Stimulated activated CD4-positive, alpha-beta T cell treated with anti-CD3 and anti-CD28 coated beads, Interleukin-2, amount 100 ng/mL, for 24 hours (primary cell): ENCODE results near the gene TRAT1.
A peak's percentile ranks its signal among the peaks of the same experiment; 100 is the strongest.
"Not testable (repeated sequence)": the region's sequence is repeated elsewhere in the genome, so short reads cannot be mapped to it uniquely, and the experiment has no call there.

Source experiments
- DNase-seq, 2 donors: peaks; one replicate each; pipeline ENCODE4 v3.0.0-alpha.2; 2020

The TRAT1 gene

GRCh38 chr3:108822123-108822897 is at the start of gene TRAT1:
TRAT1 (plus strand) TSS chr3:108822786; CDS start chr3:108822928, 142 bp downstream.
- no peak for DNase-seq

GRCh38 chr3:108775649-108776048 is 46.9 kb upstream of the TRAT1 start:
- no peak for DNase-seq

DNA sequence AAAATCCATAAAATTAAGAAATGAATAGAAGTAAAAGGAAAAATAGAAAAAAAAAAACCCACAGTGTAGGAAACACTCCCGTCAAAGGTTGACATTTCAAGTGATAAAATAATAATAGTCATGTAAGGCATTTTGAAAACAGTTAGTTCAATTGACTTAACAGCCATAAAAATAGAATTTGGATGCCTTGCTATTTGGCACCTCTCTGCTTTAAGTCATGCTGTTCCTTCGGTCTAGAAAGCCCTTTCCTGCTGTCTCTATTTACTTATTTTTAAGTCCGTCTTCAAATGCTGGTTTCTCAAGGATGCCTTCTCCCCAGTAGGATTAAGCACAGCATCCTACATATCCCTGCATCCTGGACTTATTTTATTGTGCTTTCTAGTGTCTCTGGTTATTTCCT is 43.1 kb upstream of the TRAT1 start:
- no peak for DNase-seq

- DNase-seq = peak in 1 of 2 donors; percentile 18
Observed at GRCh38 chr3:108780235-108780634, 42.4 kb upstream of the TRAT1 start.

GRCh38 chr3:108791473-108791872 is 31.1 kb upstream of the TRAT1 start:
- no peak for DNase-seq

DNA sequence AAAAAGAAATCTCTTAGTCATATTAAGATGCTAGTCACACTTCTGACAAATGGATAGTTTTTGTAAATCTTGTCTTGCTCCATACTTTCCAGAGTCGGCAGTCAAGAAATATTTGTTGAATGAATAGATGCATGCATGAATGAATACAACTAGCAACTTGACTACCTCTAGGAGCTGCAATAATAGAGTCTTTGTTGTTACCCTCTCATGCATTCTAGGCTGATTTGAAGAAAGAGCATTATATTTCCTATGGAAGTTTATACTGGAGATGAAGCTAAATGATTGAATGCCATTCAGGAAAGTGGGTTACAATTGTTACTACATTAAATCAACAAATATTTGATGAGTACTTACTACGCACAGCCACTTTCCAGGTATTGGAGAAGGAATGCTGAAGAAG is 18.1 kb upstream of the TRAT1 start:
- DNase-seq = no peak

- no peak for DNase-seq
Observed at GRCh38 chr3:108804966-108805365, 17.6 kb upstream of the TRAT1 start.

- DNase-seq = no peak
Observed at GRCh38 chr3:108806316-108806715, 16.3 kb upstream of the TRAT1 start.

- DNase-seq = peak; percentile 49 to 60
Observed at GRCh38 chr3:108818404-108818803, 4.2 kb upstream of the TRAT1 start.

- no peak for DNase-seq
Observed at GRCh38 chr3:108820586-108820985, 2.0 kb upstream of the TRAT1 start.

DNA sequence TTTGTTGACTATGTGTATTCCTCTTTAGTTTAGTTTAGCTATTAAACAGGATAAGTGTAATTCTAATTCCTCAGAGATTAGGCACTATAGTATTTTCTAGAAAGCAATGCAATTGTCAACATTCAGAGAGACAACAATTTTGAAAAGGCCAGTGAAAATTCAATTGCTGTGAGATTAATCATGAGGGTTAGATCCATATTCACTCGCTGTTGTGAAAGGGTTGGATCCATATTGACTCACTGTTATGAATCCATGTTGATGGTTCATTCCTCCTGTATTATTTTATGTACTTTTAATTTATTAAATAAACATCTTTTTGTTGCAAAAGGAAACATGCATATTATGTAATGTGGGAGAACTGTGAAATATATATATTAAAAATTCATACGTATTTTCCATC is 641 bp downstream of the TRAT1 start:
- DNase-seq = no peak

DNA sequence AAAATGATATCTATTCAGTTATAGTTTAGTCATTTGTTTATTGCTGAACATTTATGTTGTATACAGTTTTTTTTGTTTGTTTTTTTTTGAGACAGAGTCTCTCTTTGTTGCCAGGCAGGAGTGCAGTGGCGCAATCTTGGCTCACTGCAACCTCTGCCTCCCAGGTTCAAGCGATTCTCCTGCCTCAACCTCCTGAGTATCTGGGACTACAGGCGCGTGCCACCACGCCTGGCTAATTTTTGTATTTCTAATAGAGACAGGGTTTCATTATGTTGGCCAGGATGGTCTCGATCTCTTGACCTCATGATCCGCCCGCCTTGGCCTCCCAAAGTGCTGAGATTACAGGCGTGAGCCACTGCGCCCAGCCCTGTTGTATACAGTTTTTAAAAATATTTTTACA is 1.2 kb downstream of the TRAT1 start:
- DNase-seq = not testable (repeated sequence)

GRCh38 chr3:108826309-108827187 is 4.0 kb downstream of the TRAT1 start:
- DNase-seq = no peak

GRCh38 chr3:108830381-108830780 is 7.8 kb downstream of the TRAT1 start:
- no peak for DNase-seq

- DNase-seq = no peak
Observed at GRCh38 chr3:108830991-108831614, 8.5 kb downstream of the TRAT1 start.

GRCh38 chr3:108833611-108834010 is 11.0 kb downstream of the TRAT1 start:
- no peak for DNase-seq

DNA sequence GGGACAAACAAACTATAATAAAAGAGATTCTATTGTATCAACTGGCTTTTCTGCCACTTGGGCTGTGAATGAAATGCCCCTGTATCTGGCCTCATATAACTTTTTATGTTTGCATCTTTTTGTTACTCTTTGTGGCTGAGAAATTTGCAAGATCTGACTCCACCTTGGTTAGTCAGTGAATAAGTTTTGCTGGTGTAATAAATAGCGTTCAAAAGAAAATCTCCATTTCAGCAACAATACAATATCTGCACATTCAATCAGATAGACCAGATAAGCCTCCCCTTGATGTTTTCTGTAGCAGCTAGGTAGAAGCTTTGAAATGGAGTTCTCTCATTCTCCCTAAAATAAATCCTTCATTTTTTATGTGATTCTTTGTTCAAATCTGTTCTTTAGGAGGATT is 12.0 kb downstream of the TRAT1 start:
- no peak for DNase-seq

- DNase-seq = no peak
Observed at GRCh38 chr3:108835101-108835500, 12.5 kb downstream of the TRAT1 start.

DNA sequence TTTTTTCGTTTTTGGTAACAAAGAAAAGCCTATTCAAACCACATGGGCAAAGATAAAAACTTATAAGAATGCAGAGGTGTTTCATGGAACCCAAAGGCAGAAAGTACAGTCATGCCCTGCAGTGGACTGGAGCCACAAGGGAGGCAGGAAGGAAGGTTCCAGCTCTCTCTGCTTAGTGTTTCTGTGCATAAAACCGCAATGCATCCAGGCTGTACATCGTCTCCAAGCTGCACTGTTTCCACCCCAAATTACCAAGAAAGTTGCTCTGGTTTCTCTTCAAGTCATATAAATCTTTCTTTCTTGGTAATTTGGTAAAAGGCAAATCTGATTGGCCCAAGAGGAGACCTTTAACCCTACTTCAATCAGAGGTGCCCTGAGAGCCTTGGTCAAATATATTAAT is 15.8 kb downstream of the TRAT1 start:
- DNase-seq = peak; percentile 52 to 53

GRCh38 chr3:108845709-108846293 is 23.2 kb downstream of the TRAT1 start:
- no peak for DNase-seq

DNA sequence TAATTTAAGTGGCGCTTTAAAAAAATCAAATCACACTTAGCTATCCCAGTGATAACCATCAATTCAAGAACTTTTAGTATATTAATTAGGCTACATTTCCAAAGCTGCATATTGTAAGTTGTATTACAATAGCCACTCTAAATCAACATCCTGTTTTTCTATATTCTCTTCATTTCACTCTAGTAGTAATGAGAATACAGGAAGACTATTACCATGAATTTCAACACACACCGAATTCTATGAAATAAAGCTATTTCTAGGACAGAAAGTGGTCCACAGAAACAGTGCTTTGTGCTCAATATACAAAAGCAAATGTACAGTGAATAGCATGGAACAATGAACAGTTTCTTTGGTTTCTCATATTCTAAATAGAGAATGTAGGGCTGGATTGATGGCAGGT is 24.6 kb downstream of the TRAT1 start:
- DNase-seq = no peak

GRCh38 chr3:108849075-108849474 is 26.5 kb downstream of the TRAT1 start:
- no peak for DNase-seq

GRCh38 chr3:108861401-108861800 is 38.8 kb downstream of the TRAT1 start:
- DNase-seq = no peak
